ENCODE measurements around the gene ZSCAN16. TPM values are rescaled to one million over a fixed set of nuclear protein-coding genes. Genes with fewer than 3 reads are reported as not detected.

Gene ZSCAN16
- total and polyA plus RNA-seq, 9 of the 15 experiments (the other 6 are each of a cell fraction or from before 2014, with no cell fraction given): 0.08 TPM; not detected in 8

DNA sequence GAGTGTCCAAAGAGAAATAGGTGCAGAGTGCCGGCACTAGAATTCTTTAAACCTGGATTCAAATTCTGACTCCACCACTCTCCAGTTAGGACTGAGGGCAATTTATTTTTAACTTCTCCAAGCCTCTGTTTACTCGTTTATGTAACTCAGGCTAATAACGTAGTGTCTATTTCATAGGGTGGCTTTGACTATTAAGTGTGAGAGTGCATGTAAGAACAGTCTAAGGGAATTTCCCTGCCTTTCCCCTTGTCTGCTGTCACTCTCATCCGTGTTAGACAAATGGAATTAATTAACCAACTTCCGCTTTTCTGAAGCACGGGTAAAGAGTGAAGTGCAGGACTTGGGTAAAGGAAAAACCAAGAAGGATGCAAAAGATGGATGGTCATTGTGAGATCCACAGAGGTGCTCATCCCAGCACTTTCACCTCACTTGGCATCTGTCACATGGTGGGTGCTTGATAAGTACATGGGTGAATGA lies 13.1 kb downstream of the ZSCAN16 start (continued):
- TF ChIP-seq, protein P1, sequence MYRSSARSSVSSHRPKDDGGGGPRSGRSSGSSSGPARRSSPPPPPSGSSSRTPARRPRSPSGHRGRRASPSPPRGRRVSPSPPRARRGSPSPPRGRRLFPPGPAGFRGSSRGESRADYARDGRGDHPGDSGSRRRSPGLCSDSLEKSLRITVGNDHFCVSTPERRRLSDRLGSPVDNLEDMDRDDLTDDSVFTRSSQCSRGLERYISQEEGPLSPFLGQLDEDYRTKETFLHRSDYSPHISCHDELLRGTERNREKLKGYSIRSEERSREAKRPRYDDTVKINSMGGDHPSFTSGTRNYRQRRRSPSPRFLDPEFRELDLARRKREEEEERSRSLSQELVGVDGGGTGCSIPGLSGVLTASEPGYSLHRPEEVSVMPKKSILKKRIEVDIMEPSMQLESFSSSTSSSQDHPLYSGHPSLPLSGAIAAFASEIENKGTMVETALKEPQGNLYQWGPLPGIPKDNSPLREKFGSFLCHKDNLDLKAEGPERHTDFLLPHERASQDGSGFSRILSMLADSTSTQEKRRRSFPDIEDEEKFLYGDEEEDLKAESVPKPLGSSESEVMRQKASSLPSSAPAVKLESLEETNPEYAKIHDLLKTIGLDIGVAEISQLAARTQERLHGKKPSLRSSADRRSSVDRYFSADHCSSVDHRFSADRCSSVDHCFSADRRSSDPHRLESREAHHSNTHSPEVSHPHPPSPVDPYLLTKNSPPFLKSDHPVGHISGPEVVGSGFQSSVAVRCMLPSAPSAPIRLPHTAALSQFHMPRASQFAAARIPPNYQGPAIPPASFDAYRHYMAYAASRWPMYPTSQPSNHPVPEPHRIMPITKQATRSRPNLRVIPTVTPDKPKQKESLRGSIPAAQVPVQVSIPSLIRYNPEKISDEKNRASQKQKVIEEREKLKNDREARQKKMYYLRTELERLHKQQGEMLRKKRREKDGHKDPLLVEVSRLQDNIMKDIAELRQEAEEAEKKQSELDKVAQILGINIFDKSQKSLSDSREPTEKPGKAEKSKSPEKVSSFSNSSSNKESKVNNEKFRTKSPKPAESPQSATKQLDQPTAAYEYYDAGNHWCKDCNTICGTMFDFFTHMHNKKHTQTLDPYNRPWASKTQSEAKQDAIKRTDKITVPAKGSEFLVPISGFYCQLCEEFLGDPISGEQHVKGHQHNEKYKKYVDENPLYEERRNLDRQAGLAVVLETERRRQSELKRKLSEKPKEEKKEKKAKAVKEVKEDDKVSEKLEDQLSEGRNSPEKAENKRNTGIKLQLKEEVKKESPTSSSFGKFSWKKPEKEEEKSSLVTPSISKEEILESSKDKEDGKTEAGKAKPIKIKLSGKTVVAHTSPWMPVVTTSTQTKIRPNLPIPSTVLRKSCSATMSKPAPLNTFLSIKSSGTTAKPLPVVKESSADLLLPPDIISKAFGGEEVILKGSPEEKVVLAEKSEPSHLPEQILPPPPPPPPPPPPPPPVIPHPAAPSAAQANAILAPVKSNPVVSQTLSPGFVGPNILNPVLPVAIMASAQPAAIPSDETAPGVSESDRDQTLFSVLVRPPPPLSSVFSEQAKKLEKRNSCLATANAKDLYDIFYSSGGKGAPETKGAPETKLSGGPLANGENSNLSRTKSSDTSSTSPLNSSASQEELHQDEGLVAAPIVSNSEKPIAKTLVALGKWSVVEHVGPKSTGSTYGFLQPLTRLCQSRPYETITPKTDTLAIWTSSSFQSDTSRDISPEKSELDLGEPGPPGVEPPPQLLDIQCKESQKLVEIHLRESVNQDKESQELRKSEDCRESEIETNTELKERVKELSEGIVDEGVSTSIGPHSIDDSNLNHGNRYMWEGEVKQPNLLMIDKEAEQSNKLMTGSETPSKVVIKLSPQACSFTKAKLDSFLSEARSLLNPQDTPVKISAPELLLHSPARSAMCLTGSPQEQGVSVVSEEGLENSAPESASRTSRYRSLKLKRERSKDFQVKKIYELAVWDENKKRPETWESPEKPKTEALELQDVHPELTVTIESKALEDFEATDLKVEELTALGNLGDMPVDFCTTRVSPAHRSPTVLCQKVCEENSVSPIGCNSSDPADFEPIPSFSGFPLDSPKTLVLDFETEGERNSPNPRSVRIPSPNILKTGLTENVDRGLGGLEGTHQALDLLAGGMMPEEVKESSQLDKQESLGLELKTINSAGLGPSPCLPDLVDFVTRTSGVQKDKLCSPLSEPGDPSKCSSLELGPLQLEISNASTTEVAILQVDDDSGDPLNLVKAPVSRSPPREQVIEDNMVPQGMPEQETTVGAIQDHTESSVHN (IDR thresholded peaks at IDR 0.05; ENCODE audit: borderline replicate concordance in 1 of 2, low read depth in 1 of 2): no peak
- TF ChIP-seq RAD21 (CRISPR knock-in tag; conservative IDR thresholded peaks at IDR 0.05 in 1 of 2, IDR thresholded peaks at IDR 0.05 in 1 of 2) (no peak), CHD1 (IDR thresholded peaks at IDR 0.05; ENCODE audit: low read length) (peak; percentile 34), ZNF780A (CRISPR knock-in tag; IDR thresholded peaks at IDR 0.05) (no peak), CTBP1 (IDR thresholded peaks at IDR 0.05; ENCODE audit: borderline replicate concordance) (peak; percentile 52), SRF (CRISPR knock-in tag; IDR thresholded peaks at IDR 0.05) (no peak), NRF1 (conservative IDR thresholded peaks at IDR 0.05 in 1 of 2, IDR thresholded peaks at IDR 0.05 in 1 of 2) (0 out of 4 replicates have a peak, but pooled peaks of 1 of the 2 experiments have one; percentile 2), MXI1 (IDR thresholded peaks at IDR 0.05; ENCODE audit: low read depth, low read length) (no peak), NR2C1 (IDR thresholded peaks at IDR 0.05) (no peak), NR2C1 (tag; IDR thresholded peaks at IDR 0.05) (no peak), ELF1 (tag; IDR thresholded peaks at IDR 0.05) (peak; percentile 62; the same call in 1 of the 2 replicates), ZNF699 (CRISPR knock-in tag; IDR thresholded peaks at IDR 0.05; ENCODE audit: insufficient replicate concordance) (no peak), ZNF707 (CRISPR knock-in tag; conservative IDR thresholded peaks at IDR 0.05) (no peak), ZNF76 (CRISPR knock-in tag; IDR thresholded peaks at IDR 0.05; ENCODE audit: borderline replicate concordance) (no peak), RBM34 (IDR thresholded peaks at IDR 0.05; ENCODE audit: borderline replicate concordance, insufficient read depth, low read length) (no peak), HEY1 (CRISPR knock-in tag; IDR thresholded peaks at IDR 0.05; ENCODE audit: borderline replicate concordance) (no peak), CBX3 (IDR thresholded peaks at IDR 0.05; ENCODE audit: borderline replicate concordance in 1 of 2, low read length in 2 of 2) (no peak)
- TF ChIP-seq, protein P2, sequence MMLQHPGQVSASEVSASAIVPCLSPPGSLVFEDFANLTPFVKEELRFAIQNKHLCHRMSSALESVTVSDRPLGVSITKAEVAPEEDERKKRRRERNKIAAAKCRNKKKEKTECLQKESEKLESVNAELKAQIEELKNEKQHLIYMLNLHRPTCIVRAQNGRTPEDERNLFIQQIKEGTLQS (IDR thresholded peaks at IDR 0.05): no peak
- TF ChIP-seq, protein P2 (CRISPR knock-in tag; conservative IDR thresholded peaks at IDR 0.05): no peak
